Erythroblast (primary cell): ENCODE results near the gene PURA.

Source experiments
- GATA1 ChIP-seq: IDR thresholded peaks from 2 replicates; pipeline ENCODE4 v1.6.1; 2011; ENCODE audit warnings: low read depth, mild to moderate bottlenecking, control low read depth, low read length, moderate library complexity
- POLR2A ChIP-seq: IDR thresholded peaks from 2 replicates; pipeline ENCODE4 v1.6.1; 2011; ENCODE audit warnings: mild to moderate bottlenecking, low read length

DNA sequence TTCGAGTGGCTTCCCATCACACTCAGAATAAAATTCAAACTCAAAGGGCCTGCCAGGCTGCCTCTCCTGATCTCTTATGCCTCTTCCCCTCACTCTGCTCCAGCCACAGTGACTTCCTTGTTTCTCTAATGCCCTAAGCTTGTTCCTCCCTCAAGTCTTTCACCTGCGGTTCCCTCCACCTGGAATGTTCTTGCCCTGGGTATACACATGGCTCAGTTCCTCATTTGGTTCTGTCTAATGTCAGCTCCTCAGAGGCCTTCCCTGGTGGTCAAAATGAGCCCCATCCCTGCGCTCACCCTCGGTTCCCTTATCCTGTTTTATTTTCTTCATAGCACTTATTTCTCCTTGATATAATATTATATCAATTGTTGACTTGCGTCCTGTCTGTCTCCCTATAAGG, 48.4 kb downstream of the PURA start:
- TF ChIP-seq POLR2A (no peak), GATA1 (no peak)
